Activated T-cell treated with anti-CD3 and anti-CD28 coated beads for 4 hours (primary cell): ENCODE data around the gene CRACR2A.

Experiments
- DNase-seq: peaks from one replicate; pipeline ENCODE4 v3.0.0-alpha.2; 2020

Gene CRACR2A

DNA sequence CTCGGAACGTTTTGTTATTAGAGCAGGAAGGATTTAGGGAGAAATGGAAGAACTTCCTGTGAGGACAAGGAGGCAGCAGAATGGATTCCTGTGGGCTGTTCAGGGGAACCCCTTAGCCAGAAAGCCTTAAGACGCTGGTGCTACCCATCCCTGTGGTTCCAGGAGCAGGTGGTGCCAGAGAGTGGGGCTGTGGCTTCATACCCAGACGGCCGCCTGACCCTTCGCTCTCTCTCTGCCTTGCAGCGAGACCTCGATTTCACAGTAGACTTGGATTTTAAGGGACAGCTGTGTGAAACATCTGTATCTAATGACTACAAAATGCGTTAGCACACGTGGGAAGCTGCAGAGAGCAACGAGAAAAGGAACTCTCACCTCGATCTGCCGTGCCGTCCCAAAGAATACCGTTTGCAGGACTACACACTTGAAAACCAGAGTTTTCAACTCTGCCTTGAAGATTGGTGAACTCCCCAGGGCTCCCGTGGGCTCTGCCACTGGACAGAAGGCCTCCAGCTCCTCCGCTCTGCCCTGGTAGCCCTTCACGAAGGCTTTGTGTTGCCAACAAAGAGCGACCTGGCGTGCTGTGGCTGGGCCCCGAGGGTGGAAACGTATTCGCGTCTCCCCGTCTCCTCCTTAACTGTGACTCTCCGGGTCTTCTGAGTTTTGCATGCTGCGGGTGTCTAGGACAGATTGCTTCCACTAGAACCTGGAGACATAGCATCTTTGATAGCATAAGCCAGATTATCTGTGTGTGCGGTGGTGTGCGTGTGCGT, 159.9 kb downstream of the CRACR2A start:
- DNase-seq, result no peak

DNA sequence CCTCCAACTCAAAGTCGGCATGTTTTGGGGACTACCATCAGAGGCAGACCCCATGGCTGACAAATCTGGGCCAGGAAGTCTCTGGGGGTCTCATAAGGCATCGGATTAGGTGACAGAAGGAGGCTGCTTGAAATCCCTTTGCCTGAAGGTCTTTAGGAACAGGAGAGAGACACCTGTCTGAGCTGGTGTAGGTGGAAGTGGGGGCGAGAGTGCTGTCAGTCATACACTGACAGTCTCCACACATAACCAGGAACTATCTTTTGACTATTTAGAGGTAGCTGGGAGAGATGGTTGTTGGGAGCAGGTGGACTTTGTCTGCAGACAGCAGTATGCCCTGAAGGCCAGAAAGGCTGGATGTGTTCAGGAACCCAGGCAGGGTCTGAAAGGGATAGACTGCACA, 163.2 kb downstream of the CRACR2A start:
- no peak for DNase-seq

DNA sequence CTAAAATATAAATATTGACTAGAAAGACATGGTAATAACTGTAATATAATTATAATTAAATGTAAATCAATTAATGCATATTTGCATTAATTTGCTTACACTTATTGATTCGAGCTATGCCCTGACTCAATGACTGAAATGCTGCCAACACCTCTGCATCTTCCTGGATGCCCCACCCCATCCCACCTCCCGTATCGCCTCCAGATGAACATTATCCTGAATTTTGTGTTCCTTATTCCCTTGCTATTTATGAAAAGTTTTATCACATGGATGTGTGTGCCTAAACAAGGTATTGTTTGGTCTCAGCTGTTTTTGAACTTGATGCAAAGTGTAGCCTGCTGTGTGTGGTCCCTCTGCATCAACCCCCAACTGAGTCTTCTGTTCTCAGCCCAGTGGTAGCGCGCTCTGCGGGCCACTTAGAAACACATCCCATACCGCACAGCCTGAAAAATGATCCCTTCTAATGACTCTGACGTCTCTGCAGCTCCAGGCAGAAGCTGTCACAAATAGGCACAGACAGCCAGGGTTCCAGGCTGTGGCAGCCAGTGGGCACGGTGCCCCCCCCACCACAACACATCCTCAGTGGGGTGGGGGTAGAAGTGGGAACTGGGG, 165.4 kb downstream of the CRACR2A start:
- DNase-seq, result no peak

DNA sequence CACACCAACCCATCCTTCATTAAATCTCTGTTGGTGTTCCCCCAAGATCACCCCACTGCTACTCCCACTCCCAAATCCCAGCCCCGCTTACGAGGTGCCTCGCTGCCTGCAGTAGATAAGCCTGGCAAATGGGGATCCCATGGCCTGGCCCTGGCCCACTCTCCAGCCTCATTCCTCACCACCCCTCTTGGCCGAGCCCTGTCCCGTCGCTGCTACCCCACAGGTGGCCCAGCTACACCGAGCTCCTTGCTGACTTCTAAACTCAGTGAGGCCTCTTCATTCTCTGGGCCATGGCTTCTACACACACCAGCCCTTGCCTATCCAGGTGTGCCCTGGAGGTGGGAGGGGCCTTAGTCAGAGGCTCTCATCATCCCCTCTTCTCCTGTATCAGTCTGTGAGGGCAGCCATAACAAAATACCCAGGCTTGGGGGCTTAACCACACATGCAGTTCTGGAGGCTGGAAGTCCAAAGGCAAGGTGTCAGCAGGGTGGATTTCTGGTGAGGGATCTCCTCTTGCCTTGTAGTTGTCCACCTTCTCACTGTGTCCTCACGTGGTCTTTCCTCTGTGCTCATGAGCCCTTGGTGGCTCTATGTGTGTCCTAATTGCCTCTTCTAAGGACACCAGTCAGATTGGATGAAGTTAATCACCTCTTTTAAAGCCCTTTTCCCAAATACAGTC, 169.1 kb downstream of the CRACR2A start:
- DNase-seq, result no peak

- no peak for DNase-seq
These were observed 172.7 kb downstream of the CRACR2A start for GRCh38 chr12:3580094-3580749.

DNA sequence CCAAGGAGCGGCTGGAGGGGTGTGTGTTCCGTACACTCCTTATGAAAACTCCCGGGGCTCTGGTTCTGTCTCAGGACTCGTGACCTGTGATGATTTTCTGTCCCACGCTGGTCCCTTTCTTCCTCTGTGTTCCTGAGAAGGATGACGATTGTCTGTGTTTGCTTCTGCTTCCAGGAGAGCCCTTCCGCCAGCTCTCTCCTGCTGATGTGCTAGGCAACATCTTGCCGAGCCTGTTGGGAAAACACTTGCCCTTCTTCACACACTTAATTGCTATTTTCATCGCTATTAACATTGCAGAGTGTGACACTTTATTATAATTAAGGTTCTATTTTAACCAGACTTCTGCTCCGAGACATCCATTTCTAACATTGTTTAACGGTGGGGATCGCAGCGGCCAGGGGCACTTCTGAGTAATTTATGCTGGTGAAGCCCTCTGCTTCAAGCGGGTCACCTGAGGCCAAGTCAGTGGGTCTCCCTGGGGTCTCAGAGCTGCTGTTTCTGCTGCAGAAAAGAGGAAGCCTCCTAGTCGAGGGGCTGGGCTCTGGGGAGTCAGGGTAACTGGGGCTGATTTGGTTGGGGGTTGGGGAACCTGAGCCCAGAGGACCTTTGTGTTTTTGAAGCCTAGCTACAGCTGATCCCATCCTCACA, 173.3 kb downstream of the CRACR2A start:
- DNase-seq, result no peak

- DNase-seq, result no peak
These were observed 174.4 kb downstream of the CRACR2A start for GRCh38 chr12:3578557-3578956.

DNA sequence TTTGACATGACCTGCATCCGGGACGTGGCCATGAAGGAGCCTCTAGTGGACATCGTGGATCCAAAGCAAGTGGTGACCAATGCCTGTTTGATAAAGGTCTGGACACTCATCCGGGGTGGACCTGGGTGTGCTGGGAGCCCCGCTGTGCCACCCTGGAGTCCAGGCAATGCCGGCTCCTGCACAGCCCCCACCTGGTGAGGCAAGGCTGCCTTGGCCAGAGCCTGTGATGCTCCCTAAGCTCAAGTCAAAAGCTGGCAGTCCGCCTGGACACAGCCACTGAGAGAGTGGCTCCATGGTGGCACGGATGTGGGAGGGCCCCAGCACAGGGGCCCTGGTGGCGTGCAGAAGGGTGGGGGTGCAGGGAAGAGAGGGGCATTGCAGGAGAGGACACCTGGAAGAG, 176.0 kb downstream of the CRACR2A start:
- DNase-seq, result no peak

DNA sequence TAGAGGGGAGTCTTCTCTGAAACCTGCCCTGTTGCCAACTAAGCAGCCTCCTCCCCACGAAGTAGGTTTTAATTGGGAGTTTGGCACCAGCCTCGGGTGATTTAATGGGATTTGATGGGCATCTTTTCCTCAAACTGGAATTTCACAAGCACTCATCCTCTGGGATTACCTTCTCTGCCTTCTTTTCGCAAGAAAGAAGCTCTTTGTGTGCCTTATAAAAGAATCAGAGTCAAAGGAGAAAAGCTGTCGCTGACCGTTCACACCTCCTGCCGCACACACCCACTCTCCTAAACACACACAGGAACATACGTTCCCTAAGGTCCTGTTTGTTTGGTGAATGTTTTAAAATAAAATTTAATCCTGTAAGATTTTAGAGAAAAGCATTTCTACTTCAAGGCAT, 177.9 kb downstream of the CRACR2A start:
- no peak for DNase-seq

GRCh38 chr12:3572560-3572959, 180.3 kb downstream of the CRACR2A start:
- DNase-seq, result no peak

GRCh38 chr12:3571724-3572123, 181.2 kb downstream of the CRACR2A start:
- DNase-seq, result no peak

DNA sequence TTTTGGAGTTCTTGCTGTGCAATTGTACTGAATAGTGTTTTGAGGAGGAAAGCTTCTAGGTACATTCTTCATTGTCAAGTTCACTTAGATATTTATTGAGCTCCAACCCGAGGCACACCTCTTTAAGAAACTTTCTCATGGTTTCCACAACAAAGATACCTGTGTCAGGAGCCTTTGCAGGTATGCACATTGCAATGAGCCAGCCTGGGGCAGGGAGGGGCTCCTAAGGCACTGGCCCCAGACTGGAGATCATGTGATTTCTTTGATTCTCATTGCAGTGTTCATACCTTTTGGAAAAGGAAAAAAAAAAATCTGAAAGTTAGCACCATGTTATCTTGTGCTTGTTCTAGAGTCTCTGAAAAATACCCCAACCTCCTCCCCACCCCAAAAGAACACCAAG, 181.6 kb downstream of the CRACR2A start:
- no peak for DNase-seq

- no peak for DNase-seq
These were observed 184.2 kb downstream of the CRACR2A start for GRCh38 chr12:3568695-3569094.

GRCh38 chr12:3565985-3566384, 186.9 kb downstream of the CRACR2A start:
- no peak for DNase-seq
